Fibroblast of villous mesenchyme (primary cell): ENCODE results near the gene RNF217. TPM values are rescaled to one million over a fixed set of nuclear protein-coding genes. Genes with fewer than 3 reads are reported as not detected.

ENCODE experiments used
- DNase-seq: peaks from one replicate; pipeline ENCODE4 v3.0.0-alpha.2; 2010; ENCODE audit warnings: low read depth
- H3K4me3 ChIP-seq: 2 replicates; pipeline ENCODE4 v1.5.1; 2011; ENCODE audit warnings: low read depth, mild to moderate bottlenecking, low read length
- CTCF ChIP-seq: IDR thresholded peaks from 2 replicates; pipeline ENCODE4 v1.5.1; 2012; ENCODE audit warnings: low read depth, mild to moderate bottlenecking, low read length; ENCODE audit not compliant: insufficient read depth
- total RNA-seq: library from RNA; depleted of rRNA; stranded (reverse); fragments of >200 nt; gene quantifications from 2 replicates; pipeline ENCODE4 v1.2.3, GENCODE V29; 2012

RNF217 gene
- total RNA-seq, 1 donor = 25.5 TPM

- no peak for TF ChIP-seq CTCF
- DNase-seq = peak; percentile 84
- H3K4me3 ChIP-seq = no peak overlapping the region
Measured at GRCh38 chr6:125050663-125051318, 88.6 kb downstream of the RNF217 start.

- no peak for DNase-seq
- H3K4me3 ChIP-seq = no peak overlapping the region
- no peak for TF ChIP-seq CTCF
Measured at GRCh38 chr6:125053809-125054208, 91.6 kb downstream of the RNF217 start.

- DNase-seq = no peak
- TF ChIP-seq CTCF = no peak
- H3K4me3 ChIP-seq = no peak overlapping the region
Measured at GRCh38 chr6:125054331-125054730, 92.1 kb downstream of the RNF217 start.

- H3K4me3 ChIP-seq = no peak overlapping the region
- DNase-seq = no peak
- no peak for TF ChIP-seq CTCF
Measured at GRCh38 chr6:125057392-125058246, 95.4 kb downstream of the RNF217 start.

GRCh38 chr6:125058546-125058945 is 96.3 kb downstream of the RNF217 start:
- no peak overlapping the region for H3K4me3 ChIP-seq
- TF ChIP-seq CTCF = no peak
- no peak for DNase-seq

- TF ChIP-seq CTCF = no peak
- no peak overlapping the region for H3K4me3 ChIP-seq
- DNase-seq = no peak
Measured at GRCh38 chr6:125063307-125063706, 101.1 kb downstream of the RNF217 start.

- TF ChIP-seq CTCF = no peak
- no peak for DNase-seq
- H3K4me3 ChIP-seq = no peak overlapping the region
Measured at GRCh38 chr6:125066140-125066539, 103.9 kb downstream of the RNF217 start.
